NCI-H524 (cell line): ENCODE measurements around the gene SUCNR1.
A peak's percentile ranks its signal among the peaks of the same experiment; 100 is the strongest.
"Not testable (repeated sequence)": the region's sequence is repeated elsewhere in the genome, so short reads cannot be mapped to it uniquely, and the experiment has no call there.

ENCODE experiments used
- DNase-seq, 2 experiments: peaks; one replicate each; lab custom pipeline; 2025; lab: John Stamatoyannopoulos, UW

The SUCNR1 gene

DNA sequence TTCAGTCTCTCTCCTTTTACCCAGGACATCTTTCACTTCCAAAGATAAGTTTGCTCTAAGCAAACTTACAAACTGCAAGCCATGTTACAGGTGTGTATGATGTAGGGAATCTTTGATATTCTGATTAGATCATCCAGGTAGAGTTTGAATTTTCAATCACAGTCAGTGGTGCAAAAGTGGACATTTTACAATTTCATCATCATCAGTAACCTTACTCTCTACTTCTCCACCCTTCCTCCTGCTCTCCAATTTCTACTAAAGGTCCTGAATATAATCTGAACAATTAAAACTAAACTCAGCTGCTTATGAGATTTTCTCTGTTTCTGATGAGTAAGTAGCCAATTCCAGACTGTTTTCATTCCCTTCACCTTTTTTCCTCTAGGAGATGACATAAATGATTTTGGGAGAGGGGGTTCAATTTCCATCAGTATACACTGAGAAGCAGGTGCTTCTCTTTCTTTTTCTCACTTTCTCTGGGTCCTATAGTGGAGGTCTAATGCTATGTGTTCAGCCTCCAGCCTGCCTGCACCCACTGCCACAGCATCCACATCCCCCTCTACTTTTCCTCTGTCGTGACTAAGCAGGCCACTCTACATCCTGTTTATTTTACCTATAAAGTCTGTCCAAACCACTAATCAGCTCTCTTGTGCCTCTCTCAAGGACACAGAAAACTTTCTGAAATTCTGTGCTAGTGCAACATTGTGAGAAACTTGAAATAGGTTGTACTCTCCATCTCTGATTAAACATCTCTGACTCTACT lies 27.6 kb downstream of the SUCNR1 start:
- no peak for DNase-seq

DNA sequence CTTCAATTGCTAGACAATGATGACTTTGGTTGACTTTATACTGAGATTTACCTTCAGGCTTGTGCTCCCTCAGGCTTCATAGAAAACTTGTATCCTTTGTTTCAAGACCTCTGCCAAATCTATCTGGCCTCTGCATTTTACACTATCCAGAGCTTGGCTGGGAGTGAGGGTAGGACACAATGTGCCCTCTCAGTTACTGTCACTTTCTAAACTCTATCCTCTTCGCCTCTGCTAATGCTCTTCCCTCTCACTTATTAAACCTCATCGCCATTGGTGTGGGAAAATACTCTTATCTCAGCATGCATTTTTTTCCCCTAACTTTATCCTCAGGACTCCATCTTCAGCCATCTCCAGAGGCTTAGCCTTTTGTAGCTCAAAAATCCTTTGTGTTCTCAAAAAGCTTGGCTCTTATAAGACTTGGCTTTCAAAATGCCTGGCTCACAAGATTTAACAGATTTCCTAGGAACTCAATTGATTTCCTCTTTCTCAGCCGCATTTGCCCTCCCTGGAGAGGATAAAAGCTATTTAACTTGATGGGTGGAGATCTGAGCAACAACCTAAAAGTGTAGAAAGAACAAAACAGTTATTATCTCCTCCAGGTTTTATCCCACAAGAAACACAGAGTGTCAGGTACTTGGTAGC lies 28.3 kb downstream of the SUCNR1 start:
- DNase-seq = no peak

DNA sequence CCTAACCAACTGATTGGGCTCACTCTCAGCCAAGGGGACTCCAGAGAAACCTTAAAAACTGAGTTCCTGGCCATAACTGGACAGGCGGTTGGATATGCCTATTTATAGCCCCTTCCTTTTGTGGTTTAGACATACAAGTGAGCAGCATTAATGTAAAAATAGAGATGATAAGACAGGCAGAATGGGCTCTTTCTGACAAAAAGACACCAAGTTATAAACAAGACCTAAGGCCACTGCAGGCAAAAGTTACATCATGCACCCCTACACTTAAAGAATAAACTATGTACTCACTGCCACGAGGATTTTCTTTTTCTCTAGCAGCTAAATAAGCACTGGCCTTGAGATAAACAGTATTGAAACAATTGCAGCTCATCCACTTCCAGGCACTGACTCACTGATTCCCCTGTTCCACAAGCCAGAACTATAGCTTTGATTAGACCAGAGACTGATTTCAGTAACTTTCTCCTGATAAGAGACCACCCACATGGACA lies 30.1 kb downstream of the SUCNR1 start:
- no peak for DNase-seq

DNA sequence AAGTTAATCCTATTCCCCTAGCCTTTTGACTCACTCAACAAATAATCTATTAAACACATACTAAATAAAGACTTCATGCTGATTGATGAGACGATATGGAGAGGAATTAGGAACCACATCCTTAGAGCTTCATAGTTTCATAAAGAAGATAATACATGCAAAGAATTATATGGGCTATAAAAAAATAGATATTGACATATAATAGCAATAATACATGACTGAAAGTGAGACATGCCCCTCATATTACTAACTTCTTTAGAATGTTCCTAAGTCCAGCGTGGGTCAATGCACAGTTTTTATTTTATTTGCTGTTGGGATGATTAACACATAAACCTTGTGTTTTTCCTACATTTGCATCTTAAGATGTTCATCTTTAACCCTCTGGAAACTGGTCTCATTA lies 32.2 kb downstream of the SUCNR1 start:
- DNase-seq = no peak

DNA sequence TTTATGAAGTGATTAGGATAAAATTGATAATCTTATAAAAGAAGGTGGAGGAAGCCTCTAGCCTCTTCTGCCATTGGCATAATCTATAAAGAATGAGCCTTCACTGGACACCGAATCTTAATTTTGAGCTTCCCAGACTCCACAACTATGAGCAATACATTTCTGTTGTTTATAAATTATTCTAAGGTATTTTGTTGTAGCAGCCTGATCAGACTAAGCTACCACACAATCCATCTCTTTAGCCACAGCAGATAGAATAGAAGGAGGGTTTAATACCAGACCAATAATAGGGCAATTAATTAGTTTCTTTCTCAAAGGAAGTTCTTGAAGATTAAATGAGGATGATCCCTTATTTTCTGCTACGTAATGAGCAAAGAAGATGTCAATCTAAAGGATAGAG lies 33.3 kb downstream of the SUCNR1 start:
- DNase-seq = no peak

DNA sequence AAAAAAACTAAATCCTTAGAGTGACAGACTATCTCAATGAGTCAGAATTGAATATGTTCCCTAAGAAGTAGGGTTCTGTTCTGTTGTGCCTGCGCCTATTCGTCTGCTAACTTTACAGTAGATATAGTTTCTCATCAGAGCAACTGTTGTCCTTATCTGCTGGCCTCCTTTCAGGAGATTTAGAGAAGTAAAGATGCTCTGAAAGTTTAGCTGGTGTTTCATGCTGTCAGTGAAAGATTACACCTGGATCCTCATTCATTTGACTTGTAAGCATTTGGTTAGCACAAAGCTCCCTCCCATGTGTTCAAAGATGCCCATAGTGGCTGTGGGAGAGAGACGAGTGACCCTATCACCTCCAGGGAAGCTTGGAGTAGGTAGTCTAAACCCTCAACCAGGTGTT lies 35.0 kb downstream of the SUCNR1 start:
- DNase-seq = no peak

DNA sequence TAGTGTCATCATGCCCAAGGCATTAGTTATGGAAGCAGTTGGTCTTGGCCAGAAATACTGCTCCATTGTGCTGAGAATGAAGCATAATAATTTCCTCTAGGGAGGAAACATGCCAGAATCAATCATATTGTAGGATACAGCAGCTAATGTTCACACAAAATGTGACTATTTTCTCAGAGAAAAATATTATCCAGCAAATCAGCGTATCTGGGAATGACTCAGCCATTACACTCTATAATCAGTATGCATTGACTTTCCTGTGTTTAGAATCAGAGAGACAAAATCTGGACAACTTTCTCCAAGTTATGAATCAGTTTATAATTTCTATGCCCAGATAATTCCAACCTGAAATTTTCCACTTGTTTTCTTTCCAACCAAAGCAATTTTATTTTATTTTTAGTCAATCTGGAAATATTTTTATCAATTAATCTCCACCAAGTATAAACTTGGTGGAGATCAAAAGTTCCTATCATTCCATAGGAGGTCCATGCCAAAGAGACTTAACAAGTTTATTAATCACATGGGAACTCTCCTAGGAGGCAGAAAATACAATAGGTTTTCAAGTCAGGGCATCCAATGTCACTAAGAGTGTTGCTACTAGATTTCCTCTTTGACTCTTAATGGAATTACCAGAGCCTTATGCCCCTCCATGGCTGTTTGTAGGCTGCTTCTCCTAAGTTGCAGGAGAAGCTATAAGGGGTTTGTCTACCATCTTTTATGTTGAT lies 36.4 kb downstream of the SUCNR1 start:
- DNase-seq = no peak

DNA sequence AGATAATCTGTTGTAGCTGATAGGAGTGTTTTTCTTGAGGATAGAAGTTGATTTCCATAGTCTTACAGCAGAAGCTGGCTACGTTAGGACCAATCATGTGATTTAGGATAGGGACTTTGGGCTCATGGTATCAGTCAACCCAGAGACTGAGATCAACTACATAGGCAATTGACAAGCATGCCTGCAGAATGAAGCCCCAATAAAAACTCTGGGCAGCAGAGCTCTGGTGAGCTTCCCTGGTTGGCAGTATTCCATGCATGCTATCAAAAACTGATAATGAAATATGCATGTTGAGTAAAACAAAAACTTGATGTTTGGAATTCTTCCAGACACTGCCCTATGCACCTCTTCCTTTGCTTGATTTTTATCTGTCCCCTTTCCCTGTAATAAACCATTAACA lies 38.0 kb downstream of the SUCNR1 start:
- DNase-seq = no peak

DNA sequence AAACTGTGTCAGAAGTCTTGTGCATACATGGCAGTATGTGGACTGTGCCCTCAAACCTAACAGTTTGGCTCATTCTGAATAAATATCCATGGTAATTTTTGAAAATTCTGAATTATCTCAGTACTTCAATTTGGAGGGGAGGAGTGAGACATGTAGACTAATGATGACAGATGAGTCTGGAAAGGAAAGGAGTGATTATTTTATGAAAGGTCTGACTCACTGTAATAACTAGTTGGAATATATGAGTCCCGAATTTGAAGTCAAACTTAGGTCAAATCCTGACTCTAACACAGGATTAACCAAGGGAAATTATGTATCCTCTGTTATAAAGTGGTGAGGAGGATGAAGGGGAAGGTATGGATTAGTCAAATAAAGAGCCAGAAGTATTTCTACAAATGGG lies 38.6 kb downstream of the SUCNR1 start:
- DNase-seq = no peak

DNA sequence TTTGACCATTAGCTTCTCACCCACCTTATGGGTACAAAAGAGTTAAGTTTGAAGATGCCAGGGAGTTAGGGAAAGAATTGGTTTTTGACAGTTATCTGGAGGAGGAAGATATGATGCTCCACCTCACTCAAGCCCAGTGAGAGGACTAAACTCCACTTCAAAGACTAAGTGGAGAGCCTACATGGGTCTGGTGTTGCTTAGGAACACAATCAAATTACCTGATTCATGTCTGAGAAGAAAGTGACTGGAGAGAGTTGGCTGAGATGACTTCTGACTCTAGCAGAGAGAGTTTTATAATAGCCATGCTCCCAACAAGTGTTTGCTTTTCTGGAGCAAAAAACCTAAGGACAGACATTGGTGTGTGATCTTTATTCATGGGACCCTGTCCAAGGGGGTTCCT lies 43.3 kb downstream of the SUCNR1 start:
- no peak for DNase-seq

DNA sequence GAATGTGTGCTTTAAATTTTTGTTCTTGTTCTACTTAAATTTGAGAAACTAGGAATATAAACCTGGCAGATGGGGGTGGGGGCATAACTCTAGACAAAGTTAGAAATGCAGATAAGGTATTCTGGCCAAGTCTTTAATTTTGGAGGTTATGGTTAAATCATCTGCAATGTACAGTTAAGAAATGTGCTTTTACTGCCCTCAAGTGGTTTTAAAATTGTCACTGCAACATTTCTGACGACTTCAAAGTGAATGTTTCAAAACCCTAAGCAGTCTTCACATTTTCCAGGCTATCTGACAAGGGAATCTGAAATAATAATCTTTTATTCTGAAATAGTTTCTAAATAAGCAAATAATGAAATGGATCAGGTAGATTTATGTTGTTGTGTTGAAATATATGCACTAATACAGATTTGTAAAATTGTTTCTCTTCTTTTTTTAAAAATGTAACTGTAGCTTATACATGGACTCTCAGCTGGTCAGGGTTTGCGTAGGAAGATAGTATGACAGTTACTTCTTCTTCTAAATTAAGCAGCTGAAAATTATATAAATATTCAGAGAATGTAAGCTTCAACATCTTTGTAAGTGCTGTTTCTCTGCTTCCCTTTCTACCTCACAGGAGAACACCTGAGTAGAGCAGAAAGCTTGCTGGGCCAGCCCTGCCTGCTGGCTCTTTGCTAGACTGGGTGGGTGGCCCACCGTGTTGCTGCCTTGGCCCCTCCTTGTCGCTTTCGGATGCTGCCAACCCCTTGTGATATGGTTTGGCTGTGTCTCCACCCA lies 45.0 kb downstream of the SUCNR1 start:
- peak in 1 of 2 experiments; percentile 58 for DNase-seq

DNA sequence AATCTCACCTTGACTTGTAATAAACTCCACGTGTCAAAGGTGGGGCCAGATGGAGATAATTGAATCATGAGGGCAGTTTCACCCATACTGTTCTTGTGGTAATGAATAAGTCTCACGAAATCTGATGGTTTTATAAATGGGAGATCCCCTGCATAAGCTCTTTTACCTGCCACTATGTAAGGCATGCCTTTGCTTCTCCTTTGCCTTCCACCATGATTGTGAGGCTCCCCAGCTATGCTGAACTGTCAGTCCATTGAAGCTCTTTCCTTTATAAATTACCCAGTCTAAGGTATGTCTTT lies 45.5 kb downstream of the SUCNR1 start:
- no peak for DNase-seq

DNA sequence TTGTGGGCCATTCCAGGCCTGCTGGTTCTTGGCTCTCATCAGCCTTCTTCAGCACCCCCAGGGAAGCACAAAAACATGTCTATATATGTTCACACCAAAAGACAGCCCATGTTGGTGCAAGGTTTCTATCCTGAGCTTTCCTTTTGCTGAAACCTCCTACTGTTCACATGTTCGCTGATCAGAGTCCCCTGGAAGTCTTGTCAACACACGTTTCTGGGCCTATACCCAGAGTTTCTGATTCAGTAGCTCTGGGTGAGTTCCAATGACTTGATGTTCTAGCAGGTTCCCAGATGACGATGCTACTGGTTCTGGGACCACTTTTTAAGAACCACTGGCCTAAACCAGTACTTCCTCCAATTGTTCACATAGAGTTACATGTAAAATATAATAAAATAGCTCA lies 46.0 kb downstream of the SUCNR1 start:
- no peak for DNase-seq

DNA sequence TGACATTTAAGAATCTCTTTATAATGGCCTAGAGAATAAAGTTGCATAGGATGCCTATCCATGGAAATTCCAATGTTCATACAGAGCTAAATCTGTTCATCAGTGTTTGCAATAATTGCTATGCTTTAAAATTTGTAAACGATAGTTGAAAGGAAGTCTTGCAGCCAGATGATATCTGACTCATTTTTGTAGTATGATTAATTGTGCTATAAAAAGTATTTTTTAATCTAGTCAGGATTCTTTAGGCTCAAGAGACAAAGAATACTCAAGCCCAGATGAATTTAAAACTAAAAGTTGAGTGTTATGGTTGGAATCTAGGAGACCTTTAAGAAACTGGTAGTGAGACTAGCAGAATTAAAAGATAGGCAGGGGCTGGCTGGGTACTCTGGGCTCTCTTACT lies 50.5 kb downstream of the SUCNR1 start:
- no peak for DNase-seq

DNA sequence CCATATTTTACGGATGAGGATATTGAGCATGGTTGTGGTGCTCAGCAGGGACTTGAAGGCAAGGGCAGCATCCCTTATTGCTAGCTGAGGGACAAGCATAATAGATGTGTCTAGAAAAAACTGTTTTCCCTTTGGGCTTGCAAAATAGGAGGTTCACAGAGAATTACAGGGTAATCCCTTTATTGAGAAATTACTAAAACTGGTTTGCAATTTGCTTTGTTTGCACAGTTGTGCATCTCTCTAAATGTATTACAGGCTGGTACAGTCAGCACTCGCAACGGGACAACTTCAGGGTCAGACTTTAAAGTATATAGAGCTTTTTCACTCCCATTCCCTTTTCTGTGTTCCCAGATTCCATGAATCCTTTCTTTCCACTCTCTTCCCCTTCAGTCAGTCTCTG lies 51.3 kb downstream of the SUCNR1 start:
- DNase-seq = no peak

DNA sequence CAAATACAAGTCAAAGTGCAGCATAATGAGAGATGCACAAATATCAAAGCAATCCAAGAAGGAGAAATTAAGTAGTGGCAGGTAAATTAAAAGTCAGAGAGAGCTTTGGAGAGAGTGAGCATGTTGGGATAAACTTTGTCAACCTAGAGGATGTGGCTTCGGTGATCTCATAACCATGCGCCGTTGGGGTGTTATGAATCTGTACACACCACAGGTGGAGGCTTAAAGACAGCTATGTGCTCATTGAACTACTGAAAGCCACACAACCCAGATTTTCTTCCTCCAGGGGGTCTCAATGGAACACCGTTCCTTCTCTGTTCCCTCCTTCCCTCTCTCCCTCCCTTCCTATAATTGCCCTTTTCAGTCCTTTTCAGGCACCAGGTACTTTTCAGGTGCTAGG lies 52.0 kb downstream of the SUCNR1 start:
- DNase-seq = no peak

DNA sequence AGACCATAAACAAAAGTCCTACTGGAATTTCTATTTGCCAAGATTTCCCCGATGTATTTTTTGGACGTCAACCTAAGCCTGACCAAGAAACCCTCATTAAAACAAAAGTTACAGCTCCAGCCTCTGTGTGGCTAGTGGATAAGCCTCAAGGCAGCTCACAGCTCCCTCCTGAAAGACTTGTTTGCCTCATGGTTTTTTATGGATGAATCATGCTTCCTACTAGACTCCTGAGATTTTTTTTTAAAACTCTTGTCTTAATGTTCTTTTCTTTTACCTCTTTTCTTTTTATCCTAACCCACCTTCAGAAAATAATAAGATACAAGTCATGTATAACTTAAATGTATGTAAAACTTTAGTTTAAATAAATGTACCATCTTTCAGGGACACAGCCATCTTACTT lies 52.4 kb downstream of the SUCNR1 start:
- DNase-seq = no peak

DNA sequence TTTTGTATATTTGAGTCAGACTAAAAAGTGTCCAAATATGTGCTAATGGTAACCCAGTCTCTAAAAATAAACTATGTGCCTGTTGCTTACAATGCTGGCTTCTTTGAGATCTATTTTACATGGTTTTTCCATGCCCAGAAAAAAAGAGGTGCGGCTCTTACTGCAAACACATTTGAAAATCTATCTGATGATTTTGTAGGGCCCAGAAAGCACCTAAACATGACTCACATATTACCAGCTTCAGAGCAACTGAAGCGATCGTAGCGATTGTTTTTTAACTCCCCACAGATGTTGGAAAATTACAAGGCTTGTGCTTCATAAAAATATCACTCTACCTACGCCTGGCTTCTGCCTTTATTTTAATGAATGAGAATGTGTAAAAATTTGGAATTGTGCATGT lies 53.5 kb downstream of the SUCNR1 start:
- no peak for DNase-seq

DNA sequence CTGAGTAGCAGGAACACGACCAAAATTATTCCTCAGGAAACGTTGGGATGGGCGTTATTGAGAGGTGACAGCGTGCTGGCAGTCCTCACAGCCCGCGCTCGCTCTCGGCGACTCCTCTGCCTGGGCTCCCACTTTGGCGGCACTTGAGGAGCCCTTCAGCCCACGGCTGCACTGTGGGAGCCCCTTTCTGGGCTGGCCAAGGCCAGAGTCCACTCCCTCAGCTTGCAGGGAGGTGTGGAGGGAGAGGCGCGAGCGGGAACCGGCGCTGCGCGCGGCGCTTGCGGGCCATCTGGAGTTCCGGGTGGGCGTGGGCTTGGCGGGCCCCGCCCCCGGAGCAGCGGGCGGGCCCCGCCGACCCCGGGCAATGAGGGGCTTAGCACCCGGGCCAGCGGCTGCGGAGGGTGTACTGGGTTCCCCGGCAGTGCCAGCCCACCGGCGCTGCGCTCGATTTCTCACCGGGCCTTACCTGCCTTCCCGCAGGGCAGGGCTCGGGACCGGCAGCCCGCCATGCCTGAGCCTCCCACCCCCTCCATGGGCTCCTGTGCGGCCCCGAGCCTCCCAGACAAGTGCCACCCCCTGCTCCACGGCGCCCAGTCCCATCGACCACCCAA lies 54.6 kb downstream of the SUCNR1 start:
- not testable (repeated sequence) for DNase-seq

DNA sequence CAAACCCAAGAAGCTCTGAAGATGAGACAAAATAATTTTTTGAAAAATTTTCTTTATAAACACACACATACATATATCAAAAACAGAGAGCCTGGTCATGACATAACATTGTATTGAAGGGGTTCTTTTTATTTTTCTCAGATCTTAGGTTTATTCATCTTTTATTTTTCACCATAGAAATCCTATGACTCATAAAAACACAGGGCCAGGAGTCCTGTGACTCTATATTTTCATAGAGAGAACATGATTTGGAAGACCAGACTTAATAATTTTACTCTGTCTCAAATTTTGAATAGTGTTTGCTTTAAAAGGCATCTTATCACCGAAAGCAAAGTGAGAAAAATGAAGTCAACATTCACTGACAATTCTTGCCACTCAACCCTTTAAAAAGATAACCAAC lies 57.7 kb downstream of the SUCNR1 start:
- DNase-seq = no peak

DNA sequence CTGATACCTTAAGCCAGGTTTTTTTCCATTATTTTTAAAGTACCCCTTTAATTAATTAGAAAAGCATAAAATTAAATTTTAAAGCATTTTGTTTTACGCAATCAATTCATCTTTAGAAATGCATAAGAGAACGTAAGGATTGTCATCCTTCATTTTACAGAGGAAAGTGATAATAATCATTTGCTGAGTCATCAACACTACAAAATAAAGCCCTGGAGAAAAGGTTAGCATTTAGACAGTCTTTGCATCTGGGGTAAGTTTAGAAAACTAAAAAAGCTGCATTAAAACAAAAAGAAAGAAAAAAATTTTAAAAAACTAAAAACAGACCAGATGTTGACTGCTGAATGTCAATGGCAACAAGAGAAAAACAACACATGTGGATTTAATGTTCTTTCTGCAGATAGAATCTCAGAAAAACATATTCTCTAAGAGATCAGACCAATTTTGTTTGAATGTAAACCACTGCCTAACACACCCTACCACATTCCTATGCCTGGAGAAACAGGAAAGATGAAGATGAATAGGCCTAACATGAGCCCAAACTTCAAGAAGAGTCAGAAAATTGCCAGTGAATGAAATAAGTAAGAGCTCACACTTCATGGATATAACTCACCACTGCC lies 59.9 kb downstream of the SUCNR1 start:
- no peak for DNase-seq
